Endothelial cell of umbilical vein (primary cell): ENCODE results near the gene OPRM1. TPM values are rescaled to one million over a fixed set of nuclear protein-coding genes. Genes with fewer than 3 reads are reported as not detected.

Source experiments
- BruUV-seq: library from RNA; stranded (reverse); fragments of 400-500 nt; replicated peaks from 2 replicates; lab custom pipeline; 2021; lab: Mats Ljungman, UMichigan
- CTCF ChIA-PET: fragments of 300-600, 350-600 bp; sonication (Branson Sonifier 250); formaldehyde crosslinking; loops from one replicate; lab custom pipeline; 2021; ENCODE audit warnings: antibody characterized with exemption, inconsistent platforms; lab: Charles Lee
- POLR2A ChIA-PET: fragments of 300-600, 350-600 bp; sonication (Branson Sonifier 250); formaldehyde crosslinking; loops from one replicate; lab custom pipeline; 2021; ENCODE audit warnings: antibody characterized with exemption, inconsistent platforms; lab: Charles Lee
- DNase-seq: peaks from one replicate; pipeline ENCODE4 v3.0.0-alpha.2; 2011; ENCODE audit warnings: low read depth, low spot score
- FAIRE-seq: peaks from 2 replicates; lab custom pipeline; 2011; peaks lifted over from hg19 to GRCh38; lab: Jason Lieb, UNC
- H2AFZ ChIP-seq: 2 replicates; pipeline ENCODE4 v1.6.0; 2012; ENCODE audit warnings: low read depth, low read length, control low read depth, inconsistent platforms
- H3K27ac ChIP-seq: 2 replicates; pipeline ENCODE4 v1.5.1; 2011; ENCODE audit warnings: low read depth, mild to moderate bottlenecking, control low read depth, low read length, moderate library complexity; ENCODE audit not compliant: insufficient read depth
- H3K27me3 ChIP-seq, 2 experiments: 2 replicates each; pipeline versions ENCODE4 v1.6.0 to v1.6.1; 2011; ENCODE audit warnings: low read length in 2 of 2, mixed read lengths in 1 of 2; ENCODE audit not compliant: control insufficient read depth in 2 of 2, insufficient read depth in 2 of 2
- H3K36me3 ChIP-seq, 2 experiments: 2 replicates in 1 of 2; 3 replicates in 1 of 2; pipeline ENCODE4 v1.5.1; 2011; ENCODE audit warnings: low read length in 2 of 2, mild to moderate bottlenecking in 1 of 2, moderate library complexity in 1 of 2; ENCODE audit not compliant: control insufficient read depth in 2 of 2, insufficient read depth in 2 of 2; ENCODE audit errors: extremely low read depth in 1 of 2
- H3K4me1 ChIP-seq: 3 replicates; pipeline ENCODE4 v1.5.1; 2011; ENCODE audit warnings: mild to moderate bottlenecking, low read length; ENCODE audit not compliant: control insufficient read depth, insufficient read depth; ENCODE audit errors: extremely low read depth
- H3K4me2 ChIP-seq: 2 replicates; pipeline ENCODE4 v1.6.1; 2011; ENCODE audit warnings: low read length, control low read depth, mixed read lengths; ENCODE audit not compliant: insufficient read depth
- H3K4me3 ChIP-seq, 3 experiments: fragments of 200-600 bp in 1 of 3; sonication (generic), shearing (Covaris generic) in 1 of 3; replicated peaks in 1 of 3; 2 replicates each; pipeline ENCODE4 v1.5.1; 2011 to 2016; ENCODE audit warnings: control low read depth in 3 of 3, low read length in 3 of 3, mild to moderate bottlenecking in 2 of 3, inconsistent platforms in 1 of 3, low read depth in 1 of 3, moderate library complexity in 1 of 3; ENCODE audit not compliant: insufficient read depth in 1 of 3
- H3K79me2 ChIP-seq: 2 replicates; pipeline ENCODE4 v1.6.0; 2012; ENCODE audit warnings: low read length, inconsistent platforms; ENCODE audit not compliant: control insufficient read depth, insufficient read depth
- H3K9ac ChIP-seq: replicated peaks from 2 replicates; pipeline ENCODE3; 2011; ENCODE audit warnings: low read length, control low read depth; ENCODE audit not compliant: insufficient read depth; ENCODE audit errors: extremely low read depth
- H3K9me1 ChIP-seq: replicated peaks from 3 replicates; pipeline ENCODE4 v1.6.0; 2011; ENCODE audit warnings: mild to moderate bottlenecking, low read length; ENCODE audit not compliant: control insufficient read depth, insufficient read depth; ENCODE audit errors: extremely low read depth
- H3K9me3 ChIP-seq: replicated peaks from 2 replicates; pipeline ENCODE4 v1.5.1; 2012; ENCODE audit warnings: low read length, inconsistent platforms; ENCODE audit not compliant: control insufficient read depth, insufficient read depth
- H4K20me1 ChIP-seq: replicated peaks from 2 replicates; pipeline ENCODE3; 2011; ENCODE audit warnings: mild to moderate bottlenecking, low read length; ENCODE audit not compliant: control insufficient read depth, insufficient read depth; ENCODE audit errors: extremely low read depth
- CTCF ChIP-seq, 2 donors: IDR thresholded peaks; 1 replicate in 1 of 2; 2 replicates in 1 of 2; pipeline ENCODE4 v1.5.1; 2011; ENCODE audit warnings: low read length in 2 of 2, mild to moderate bottlenecking in 2 of 2, moderate library complexity in 2 of 2, control low read depth in 1 of 2, inconsistent platforms in 1 of 2, low read depth in 1 of 2; ENCODE audit not compliant: insufficient read depth in 1 of 2; ENCODE audit errors: extremely low read depth in 1 of 2
- EZH2 ChIP-seq: IDR thresholded peaks from 2 replicates; pipeline ENCODE4 v1.6.1; 2012; ENCODE audit warnings: borderline replicate concordance, low read depth, mild to moderate bottlenecking, moderate library complexity, low read length, inconsistent platforms; ENCODE audit not compliant: severe bottlenecking
- FOS ChIP-seq: IDR thresholded peaks from 2 replicates; pipeline ENCODE4 v1.6.1; 2011; ENCODE audit warnings: mild to moderate bottlenecking, low read length, moderate library complexity, borderline replicate concordance; ENCODE audit not compliant: insufficient read depth
- GATA2 ChIP-seq: IDR thresholded peaks from 2 replicates; pipeline ENCODE4 v1.7.0; 2011; ENCODE audit warnings: low read depth, mild to moderate bottlenecking, moderate library complexity, mixed read lengths, low read length; ENCODE audit not compliant: insufficient read length, insufficient read depth
- JUN ChIP-seq: IDR thresholded peaks from 2 replicates; pipeline ENCODE4 v1.6.1; 2011; ENCODE audit warnings: borderline replicate concordance, low read depth; ENCODE audit not compliant: insufficient read length, insufficient read depth
- MAX ChIP-seq: IDR thresholded peaks from 2 replicates; pipeline ENCODE4 v1.6.1; 2011; ENCODE audit not compliant: insufficient read depth, insufficient read length
- MYC ChIP-seq: IDR thresholded peaks from one replicate; pipeline ENCODE4 v1.6.1; 2011; ENCODE audit warnings: mild to moderate bottlenecking, low read depth, low read length
- POLR2A ChIP-seq: IDR thresholded peaks from 2 replicates; pipeline ENCODE4 v1.6.1; 2012; ENCODE audit warnings: low read depth, mild to moderate bottlenecking, control low read depth, low read length
- POLR2AphosphoS5 ChIP-seq: IDR thresholded peaks from 2 replicates; pipeline ENCODE4 v1.6.1; 2012; ENCODE audit warnings: low read depth, mild to moderate bottlenecking, control low read depth, low read length, moderate library complexity; ENCODE audit not compliant: insufficient read depth
- dilution Hi-C: fragments of 300-500 bp; cut with MboI; formaldehyde crosslinking; loops from one replicate; pipeline ENCODE4 v1.15.0; 2019; ENCODE audit warnings: low sequenced_read_pairs; ENCODE audit not compliant: extremely low pct_ligation_motif_present
- intact Hi-C: fragments of 100-400 bp; cut with micrococcal nuclease; formaldehyde crosslinking; loops from one replicate; pipeline ENCODE4 v1.10.0; 2022
- polyA plus RNA-seq, 4 experiments: library from polyadenylated mRNA; depleted of rRNA in 3 of 4; stranded (reverse) in 3 of 4; unstranded in 1 of 4; fragments of >200 nt; gene quantifications; 2 replicates each; pipeline versions ENCODE4 v1.2.1 to v1.2.3, GENCODE V29; 2011 to 2012; ENCODE audit warnings: missing spikeins in 1 of 4
- total RNA-seq: library from RNA; stranded (reverse); gene quantifications from 2 replicates; pipeline ENCODE4 v1.2.3, GENCODE V29; 2021

Gene OPRM1
- total and polyA plus RNA-seq, 2 donors (not counting 3 experiments of a cell fraction or from before 2014, with no cell fraction given): not detected

GRCh38 chr6:154241581-154241980, 202.5 kb downstream of the OPRM1 start:
- Histone ChIP-seq H3K9ac (no peak overlapping the region), H3K4me3 (no peak overlapping the region), H4K20me1 (no peaks in the 10 kb centered on the region), H3K27ac (no peak overlapping the region), H3K36me3 (no peaks in the 10 kb centered on the region), H2AFZ (no peak overlapping the region), H3K27me3 (peaks cover 0 to 3% of the 10 kb centered on the region in 2 experiments), H3K9me3 (no peaks in the 10 kb centered on the region), H3K9me1 (no peaks in the 10 kb centered on the region), H3K4me2 (no peak overlapping the region), H3K79me2 (no peaks in the 10 kb centered on the region), H3K4me1 (no peaks in the 10 kb centered on the region)
- DNase-seq (no peak), FAIRE-seq (no peak)
- intact Hi-C loops (no loop called here), dilution Hi-C loops (no loop called here)
- TF ChIP-seq EZH2 (no peak), MAX (no peak), MYC (no peak), JUN (no peak), FOS (no peak), POLR2A (no peak), CTCF (IDR thresholded peaks at IDR 0.05; ENCODE audit: extremely low read depth in 1 of 2, insufficient read depth in 1 of 2, low read depth in 1 of 2, low read length in 2 of 2) (no peak), GATA2 (no peak), POLR2AphosphoS5 (no peak)
- CTCF ChIA-PET: interaction anchor here (1.4 kb wide), 1 partner anchor 36 kb away, joined by 6 read pairs; no protein-coding TSS in a partner anchor
- no TSS peak for BruUV-seq
- POLR2A ChIA-PET: no interaction called here
